T-helper 2 cell treated with Interferon-gamma antibody and Interleukin-4, amounts not matched to agents 100 ng/mL and 5 ng/mL, for 36 hours (primary cell): ENCODE results near the gene FBXW12. TPM values are rescaled to one million over a fixed set of nuclear protein-coding genes. Genes with fewer than 3 reads are reported as not detected.

Experiments
- intact Hi-C: fragments of 100-400 bp; cut with micrococcal nuclease; formaldehyde crosslinking; loops from one replicate; pipeline ENCODE4 v1.15.1; 2023
- total RNA-seq: library from RNA; stranded (reverse); gene quantifications from 2 replicates; pipeline ENCODE4 v1.2.3, GENCODE V29; 2022

Gene FBXW12
- total RNA-seq, 1 donor from 2014 or later = not detected

GRCh38 chr3:48372377-48372770 lies 355 bp downstream of the FBXW12 start:
- intact Hi-C loops = no loop called here

- intact Hi-C loops = no loop called here
These were observed 930 bp downstream of the FBXW12 start for GRCh38 chr3:48372862-48373435.

- intact Hi-C loops = no loop called here
These were observed 15.6 kb downstream of the FBXW12 start for GRCh38 chr3:48387634-48388033.

- intact Hi-C loops = no loop called here
These were observed 16.9 kb downstream of the FBXW12 start for GRCh38 chr3:48388966-48389365.

- intact Hi-C loops = no loop called here
These were observed 22.4 kb downstream of the FBXW12 start for GRCh38 chr3:48394391-48394790.

- intact Hi-C loops = no loop called here
These were observed 23.7 kb downstream of the FBXW12 start for GRCh38 chr3:48395714-48396113.

- intact Hi-C loops = no loop called here
These were observed 26.0 kb downstream of the FBXW12 start for GRCh38 chr3:48397767-48398681.

- intact Hi-C loops = no loop called here
These were observed 26.8 kb downstream of the FBXW12 start for GRCh38 chr3:48398701-48399386.

GRCh38 chr3:48399387-48400172 lies 27.6 kb downstream of the FBXW12 start:
- intact Hi-C loops = loop anchor here (2.0 to 10.0 kb wide), 3 partner anchors 107 to 235 kb away; partner anchors contain the start of gene SLC26A6

GRCh38 chr3:48400824-48401433 lies 28.9 kb downstream of the FBXW12 start:
- intact Hi-C loops = loop anchor here (1.0 to 10.0 kb wide), 5 partner anchors 35 to 234 kb away; partner anchors contain the start of gene SLC26A6

GRCh38 chr3:48401434-48401901 lies 29.4 kb downstream of the FBXW12 start:
- intact Hi-C loops = loop anchor here (1.0 to 10.0 kb wide), 5 partner anchors 35 to 233 kb away; partner anchors contain the start of gene SLC26A6

GRCh38 chr3:48402281-48402732 lies 30.3 kb downstream of the FBXW12 start:
- intact Hi-C loops = loop anchor here (10.0 kb wide), 1 partner anchor 232 kb away; the partner anchor contains the start of gene SLC26A6

- intact Hi-C loops = loop anchor here (10.0 kb wide), 1 partner anchor 232 kb away; the partner anchor contains the start of gene SLC26A6
These were observed 30.9 kb downstream of the FBXW12 start for GRCh38 chr3:48402907-48403306.

GRCh38 chr3:48403533-48404439 lies 31.8 kb downstream of the FBXW12 start:
- intact Hi-C loops = loop anchor here (10.0 kb wide), 1 partner anchor 231 kb away; the partner anchor contains the start of gene SLC26A6

- intact Hi-C loops = loop anchor here (10.0 kb wide), 1 partner anchor 230 kb away; the partner anchor contains the start of gene SLC26A6
These were observed 32.7 kb downstream of the FBXW12 start for GRCh38 chr3:48404440-48405342.

GRCh38 chr3:48405343-48405881 lies 33.4 kb downstream of the FBXW12 start:
- intact Hi-C loops = loop anchor here (10.0 kb wide), 1 partner anchor 229 kb away; the partner anchor contains the start of gene SLC26A6

GRCh38 chr3:48405971-48406370 lies 34.0 kb downstream of the FBXW12 start:
- intact Hi-C loops = loop anchor here (10.0 kb wide), 1 partner anchor 229 kb away; the partner anchor contains the start of gene SLC26A6
